COLO668 (cell line): Measurements from ENCODE around the gene VLDLR.
"Not testable (repeated sequence)": the region's sequence is repeated elsewhere in the genome, so short reads cannot be mapped to it uniquely, and the experiment has no call there.

ENCODE experiments used
- DNase-seq: peaks from one replicate; lab custom pipeline; 2025; ENCODE audit not compliant: unreplicated experiment; lab: John Stamatoyannopoulos, UW

VLDLR gene

DNA sequence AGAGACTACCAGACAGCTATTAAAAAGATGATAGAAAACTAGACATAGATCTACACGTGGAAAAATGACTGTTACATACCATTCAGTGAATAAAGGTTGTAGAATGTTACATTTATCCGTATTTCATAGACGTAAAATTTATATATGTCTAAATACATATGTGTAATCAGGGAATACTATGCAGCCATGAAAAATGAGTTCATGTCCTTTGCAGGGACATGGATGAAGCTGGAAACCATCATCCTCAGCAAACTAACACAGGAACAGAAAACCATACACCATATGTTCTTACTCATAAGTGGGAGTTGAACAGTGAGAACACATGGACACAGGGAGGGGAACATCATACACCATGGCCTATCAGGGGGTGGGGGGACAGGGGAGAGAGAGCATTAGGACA is 85.7 kb downstream of the VLDLR start:
- not testable (repeated sequence) for DNase-seq
